OCI-LY7 (cell line): Measurements from ENCODE around the gene DCAKD.

ENCODE experiments used
- CTCF ChIP-seq: fragments of 200-600 bp; sonication (generic); conservative IDR thresholded peaks from 2 replicates; pipeline ENCODE4 v1.5.1; 2014; ENCODE audit warnings: mild to moderate bottlenecking, antibody characterized with exemption, low read length, moderate library complexity, mixed read lengths
- EZH2phosphoT487 ChIP-seq: fragments of 200-600 bp; sonication (generic); IDR thresholded peaks from 2 replicates; pipeline ENCODE4 v1.6.1; 2018; ENCODE audit warnings: low read depth, borderline replicate concordance, mild to moderate bottlenecking, mixed run types, antibody characterized with exemption, low read length, moderate library complexity, mixed read lengths

GRCh38 chr17:45005700-45006099, 45.7 kb downstream of the DCAKD start:
- TF ChIP-seq CTCF (no peak), EZH2phosphoT487 (no peak)
